WI38 (cell line): ENCODE data around the gene LRBA.
"Not testable (repeated sequence)": the region's sequence is repeated elsewhere in the genome, so short reads cannot be mapped to it uniquely, and the experiment has no call there.

Experiments
- H3K4me3 ChIP-seq: 2 replicates; pipeline ENCODE4 v1.5.1; 2011; ENCODE audit warnings: low read depth, mild to moderate bottlenecking, control low read depth, low read length
- TF ChIP-seq, protein P1 (sequence below): IDR thresholded peaks from 2 replicates; pipeline ENCODE4 v1.5.1; 2012; ENCODE audit warnings: low read depth, mild to moderate bottlenecking, control low read depth, low read length

Gene LRBA

GRCh38 chr4:150390531-150390910, 624.6 kb downstream of the LRBA start:
- TF ChIP-seq, protein P1, sequence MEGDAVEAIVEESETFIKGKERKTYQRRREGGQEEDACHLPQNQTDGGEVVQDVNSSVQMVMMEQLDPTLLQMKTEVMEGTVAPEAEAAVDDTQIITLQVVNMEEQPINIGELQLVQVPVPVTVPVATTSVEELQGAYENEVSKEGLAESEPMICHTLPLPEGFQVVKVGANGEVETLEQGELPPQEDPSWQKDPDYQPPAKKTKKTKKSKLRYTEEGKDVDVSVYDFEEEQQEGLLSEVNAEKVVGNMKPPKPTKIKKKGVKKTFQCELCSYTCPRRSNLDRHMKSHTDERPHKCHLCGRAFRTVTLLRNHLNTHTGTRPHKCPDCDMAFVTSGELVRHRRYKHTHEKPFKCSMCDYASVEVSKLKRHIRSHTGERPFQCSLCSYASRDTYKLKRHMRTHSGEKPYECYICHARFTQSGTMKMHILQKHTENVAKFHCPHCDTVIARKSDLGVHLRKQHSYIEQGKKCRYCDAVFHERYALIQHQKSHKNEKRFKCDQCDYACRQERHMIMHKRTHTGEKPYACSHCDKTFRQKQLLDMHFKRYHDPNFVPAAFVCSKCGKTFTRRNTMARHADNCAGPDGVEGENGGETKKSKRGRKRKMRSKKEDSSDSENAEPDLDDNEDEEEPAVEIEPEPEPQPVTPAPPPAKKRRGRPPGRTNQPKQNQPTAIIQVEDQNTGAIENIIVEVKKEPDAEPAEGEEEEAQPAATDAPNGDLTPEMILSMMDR: no peak
- H3K4me3 ChIP-seq: no peak overlapping the region

GRCh38 chr4:150389896-150390530, 625.1 kb downstream of the LRBA start:
- H3K4me3 ChIP-seq: no peak overlapping the region
- TF ChIP-seq, protein P1: no peak

- H3K4me3 ChIP-seq: no peak overlapping the region
- TF ChIP-seq, protein P1: no peak
Observed at GRCh38 chr4:150387981-150388380, 627.1 kb downstream of the LRBA start.

DNA sequence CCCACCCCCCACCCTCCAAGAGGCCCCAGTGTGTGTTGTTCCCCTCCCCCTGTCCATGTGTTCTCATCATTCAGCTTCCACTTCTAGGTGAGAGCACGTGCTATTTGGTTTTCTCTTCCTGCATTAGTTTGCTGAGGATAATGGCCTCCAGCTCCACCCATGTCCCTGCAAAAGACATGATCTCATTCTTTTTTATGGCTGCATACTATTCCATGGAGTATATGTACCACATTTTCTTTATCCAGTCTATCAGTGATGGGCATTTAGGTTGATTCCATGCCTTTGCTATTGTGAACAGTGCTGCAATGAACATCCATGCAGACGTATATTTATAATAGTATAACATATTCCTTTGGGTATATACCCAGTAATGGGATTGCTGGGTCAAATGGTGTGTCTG, 628.7 kb downstream of the LRBA start:
- not testable (repeated sequence) for H3K4me3 ChIP-seq

GRCh38 chr4:150385606-150386005, 629.5 kb downstream of the LRBA start:
- H3K4me3 ChIP-seq: no peak overlapping the region
- TF ChIP-seq, protein P1: no peak

- no peak overlapping the region for H3K4me3 ChIP-seq
- TF ChIP-seq, protein P1: no peak
Observed at GRCh38 chr4:150384249-150384648, 630.8 kb downstream of the LRBA start.

- H3K4me3 ChIP-seq: no peak overlapping the region
- TF ChIP-seq, protein P1: no peak
Observed at GRCh38 chr4:150382028-150382427, 633.1 kb downstream of the LRBA start.

DNA sequence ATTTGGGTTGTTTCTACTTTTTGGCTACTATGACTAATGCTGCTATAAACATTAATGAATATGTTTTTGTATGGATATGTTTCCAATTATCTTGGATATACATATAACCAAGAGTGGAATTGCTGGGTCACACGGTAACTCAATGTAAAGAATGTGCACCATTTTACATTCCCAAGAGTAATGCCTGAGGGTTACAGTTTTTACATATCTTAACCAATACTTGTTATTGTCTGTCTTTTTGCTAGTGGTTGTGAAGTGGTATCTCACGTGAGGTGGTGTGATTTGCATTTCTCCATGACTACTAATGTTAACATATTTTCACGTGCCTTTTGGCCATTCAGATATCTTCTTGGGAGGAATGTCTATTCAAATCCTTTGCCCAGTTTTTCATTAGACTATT, 633.5 kb downstream of the LRBA start:
- H3K4me3 ChIP-seq: no peak overlapping the region
- TF ChIP-seq, protein P1: no peak
